RPMI8226 (cell line): ENCODE data around the gene ADAMTSL5.
"Not testable (repeated sequence)": the region's sequence is repeated elsewhere in the genome, so short reads cannot be mapped to it uniquely, and the experiment has no call there.

Experiments used
- DNase-seq: peaks from one replicate; pipeline ENCODE4 v3.0.0-alpha.2; 2015

ADAMTSL5 gene, protein sequence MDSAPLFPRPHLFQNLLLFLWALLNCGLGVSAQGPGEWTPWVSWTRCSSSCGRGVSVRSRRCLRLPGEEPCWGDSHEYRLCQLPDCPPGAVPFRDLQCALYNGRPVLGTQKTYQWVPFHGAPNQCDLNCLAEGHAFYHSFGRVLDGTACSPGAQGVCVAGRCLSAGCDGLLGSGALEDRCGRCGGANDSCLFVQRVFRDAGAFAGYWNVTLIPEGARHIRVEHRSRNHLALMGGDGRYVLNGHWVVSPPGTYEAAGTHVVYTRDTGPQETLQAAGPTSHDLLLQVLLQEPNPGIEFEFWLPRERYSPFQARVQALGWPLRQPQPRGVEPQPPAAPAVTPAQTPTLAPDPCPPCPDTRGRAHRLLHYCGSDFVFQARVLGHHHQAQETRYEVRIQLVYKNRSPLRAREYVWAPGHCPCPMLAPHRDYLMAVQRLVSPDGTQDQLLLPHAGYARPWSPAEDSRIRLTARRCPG

GRCh38 chr19:1512671-1513498 is at the start of gene ADAMTSL5:
TSS of gene ADAMTSL5 (minus strand) at chr19:1513019. CDS start at chr19:1510943, 2,076 bp downstream.
- DNase-seq: peak; percentile 89

DNA sequence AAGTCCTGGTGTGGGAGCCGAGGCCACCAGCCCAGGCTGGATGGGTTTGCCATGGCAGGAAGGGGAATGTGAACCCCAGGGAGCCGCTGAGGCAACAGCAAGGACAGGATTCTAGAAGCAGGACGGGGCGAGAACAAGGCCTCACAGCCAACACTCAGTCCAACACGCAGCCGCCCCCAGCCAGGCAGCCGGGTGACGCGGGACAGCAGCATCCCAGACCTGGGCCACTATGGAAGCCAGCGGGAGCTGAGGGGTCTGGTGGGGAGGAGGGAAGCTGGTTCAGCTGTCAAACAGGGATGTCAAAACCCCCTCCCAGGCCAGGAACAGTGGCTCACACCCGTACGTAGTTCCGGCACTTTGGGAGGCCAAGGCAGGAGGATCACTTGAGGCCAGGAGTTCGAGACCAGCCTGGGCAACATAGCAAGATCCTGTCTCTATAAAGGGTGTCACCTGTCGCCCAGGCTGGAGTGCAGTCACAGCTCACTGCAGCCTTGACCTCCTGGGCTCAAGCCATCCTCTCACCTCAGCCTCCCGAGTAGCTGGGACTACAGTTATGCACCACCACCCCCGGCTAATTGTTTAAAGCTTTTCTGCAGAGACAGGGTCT is 48.5 kb upstream of the ADAMTSL5 start:
- no peak for DNase-seq

- no peak for DNase-seq
Observed at GRCh38 chr19:1560286-1560882, 47.6 kb upstream of the ADAMTSL5 start.

DNA sequence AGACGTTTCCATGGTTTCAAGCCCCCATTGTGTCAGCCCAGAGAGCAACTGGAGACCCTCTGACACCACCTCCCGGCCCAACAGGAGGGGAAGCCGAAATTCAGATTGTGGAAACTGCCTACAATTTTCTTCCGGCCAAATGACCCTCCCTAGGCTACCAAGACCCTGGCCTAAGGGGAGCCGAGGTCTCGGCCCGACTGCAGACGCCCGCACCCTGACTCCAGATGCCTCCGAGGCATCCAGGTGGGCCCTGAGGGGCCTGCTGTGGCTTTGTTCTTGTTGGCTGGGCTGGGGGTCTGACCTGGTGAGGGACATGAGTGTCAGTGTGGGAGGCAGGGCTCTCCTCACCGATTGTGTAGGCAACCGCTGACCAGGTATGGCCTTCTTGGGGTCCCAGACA is 45.7 kb upstream of the ADAMTSL5 start:
- DNase-seq: no peak

GRCh38 chr19:1556390-1557070 is 43.7 kb upstream of the ADAMTSL5 start:
- DNase-seq: no peak

GRCh38 chr19:1555487-1556389 is 42.9 kb upstream of the ADAMTSL5 start:
- DNase-seq: no peak

GRCh38 chr19:1554968-1555367 is 42.1 kb upstream of the ADAMTSL5 start:
- no peak for DNase-seq

DNA sequence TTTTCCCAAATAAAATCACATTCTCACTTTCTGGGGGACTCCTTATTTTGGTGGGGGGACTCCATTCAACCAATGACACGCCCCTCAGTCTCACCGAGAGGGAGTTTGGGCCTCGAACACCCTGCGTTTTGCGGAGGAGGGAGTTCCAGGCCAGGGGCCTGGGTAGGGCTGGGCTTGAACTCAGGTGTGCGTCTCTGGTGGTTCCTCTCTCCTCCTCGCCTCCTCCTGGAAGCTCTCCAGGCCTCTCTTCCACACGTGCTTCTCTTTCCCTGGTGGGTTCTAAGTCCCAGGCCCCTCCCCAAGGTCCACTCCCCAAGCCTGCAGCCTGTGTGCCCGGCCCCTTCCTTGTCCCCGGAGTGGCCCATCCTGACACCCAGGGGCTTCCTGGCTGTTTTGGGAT is 40.6 kb upstream of the ADAMTSL5 start:
- no peak for DNase-seq

DNA sequence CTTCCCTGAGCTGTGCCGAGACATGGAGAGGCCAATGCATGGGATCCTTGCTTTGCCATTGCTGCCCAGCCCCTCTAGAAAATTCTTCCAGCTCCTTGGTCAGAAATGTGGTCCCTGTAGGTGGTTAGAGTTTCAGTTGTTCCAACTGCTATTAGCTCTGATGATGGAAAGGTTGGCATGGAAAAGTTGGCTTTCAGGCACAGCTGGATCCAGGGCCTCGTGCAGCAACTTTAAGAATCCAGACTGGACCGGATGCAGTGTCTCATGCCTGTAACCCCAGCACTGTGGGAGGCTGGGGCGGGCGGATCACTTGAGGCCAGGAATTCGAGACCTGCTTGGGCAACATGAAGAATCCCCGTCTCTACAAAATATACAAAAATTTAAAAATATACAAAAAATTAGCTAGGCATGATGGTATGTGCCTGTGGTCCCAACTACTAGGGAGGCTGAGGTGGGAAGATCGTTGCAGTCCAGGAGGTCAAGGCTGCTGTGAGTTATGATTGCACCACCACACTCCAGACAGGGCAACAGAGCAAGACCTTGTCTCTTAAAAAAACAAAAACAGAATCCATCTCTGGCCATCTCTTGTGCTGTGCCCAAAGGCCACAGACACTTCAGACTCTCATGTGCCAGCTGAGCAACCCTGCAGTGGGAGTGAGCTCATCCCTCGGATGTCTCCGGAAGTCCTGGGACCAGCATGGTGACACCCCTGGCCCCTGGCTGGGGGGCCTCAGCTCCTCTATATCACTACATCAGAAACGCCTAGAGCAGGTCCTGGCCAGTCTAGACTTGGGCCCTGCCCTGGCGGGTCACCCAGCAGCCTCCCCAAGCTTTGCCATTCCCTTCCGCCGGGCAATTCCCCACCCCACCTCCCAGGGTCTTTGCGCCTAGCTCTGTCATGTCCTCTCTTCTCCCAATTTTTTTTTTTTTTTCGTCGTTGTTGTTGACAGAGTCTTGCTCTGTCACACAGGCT is 38.5 kb upstream of the ADAMTSL5 start:
- no peak for DNase-seq

DNA sequence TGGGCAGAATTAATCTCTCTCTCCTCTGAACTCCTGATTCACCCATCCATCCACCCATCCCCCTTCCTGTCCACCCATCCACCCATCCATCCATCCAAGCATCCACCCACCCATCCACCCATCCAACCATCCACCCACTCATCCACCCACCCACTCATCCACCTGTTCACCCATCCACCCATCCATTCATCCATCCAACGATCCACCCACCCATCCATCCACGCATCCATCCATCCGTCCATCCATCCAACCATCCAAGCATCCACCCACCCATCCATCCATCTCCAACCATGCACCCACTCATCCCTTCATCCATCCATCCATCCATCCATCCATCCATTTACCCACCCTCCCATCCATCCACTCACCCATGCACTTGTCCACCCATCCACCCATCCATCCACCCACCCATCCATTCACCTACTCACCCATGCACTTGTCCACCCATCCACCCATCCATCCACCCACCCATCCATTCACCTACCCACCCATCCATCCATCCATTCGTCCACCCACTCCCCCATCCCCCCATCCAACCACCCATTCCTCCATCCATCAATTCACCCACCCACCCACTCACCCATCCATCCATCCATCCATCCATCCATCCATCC is 36.6 kb upstream of the ADAMTSL5 start:
- DNase-seq: no peak

- DNase-seq: no peak
Observed at GRCh38 chr19:1540365-1540925, 27.6 kb upstream of the ADAMTSL5 start.

DNA sequence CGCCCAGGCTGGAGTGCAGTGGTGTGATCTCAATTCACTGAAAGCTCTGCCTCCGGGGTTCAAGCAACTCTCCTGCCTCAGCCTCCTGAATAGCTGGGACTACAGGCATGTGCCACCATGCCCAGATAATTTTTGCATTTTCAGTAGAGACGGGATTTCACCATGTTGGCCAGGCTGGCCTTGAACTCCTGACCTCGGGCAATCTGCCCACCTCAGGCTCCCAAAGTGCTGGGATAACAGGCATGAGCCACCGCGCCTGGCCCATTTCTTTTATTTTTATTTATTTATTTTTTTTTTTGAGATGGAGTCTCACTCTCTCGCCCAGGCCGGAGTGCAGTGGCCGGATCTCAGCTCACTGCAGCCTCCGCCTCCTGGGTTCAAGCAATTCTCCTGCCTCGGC is 26.9 kb upstream of the ADAMTSL5 start:
- DNase-seq: not testable (repeated sequence)

DNA sequence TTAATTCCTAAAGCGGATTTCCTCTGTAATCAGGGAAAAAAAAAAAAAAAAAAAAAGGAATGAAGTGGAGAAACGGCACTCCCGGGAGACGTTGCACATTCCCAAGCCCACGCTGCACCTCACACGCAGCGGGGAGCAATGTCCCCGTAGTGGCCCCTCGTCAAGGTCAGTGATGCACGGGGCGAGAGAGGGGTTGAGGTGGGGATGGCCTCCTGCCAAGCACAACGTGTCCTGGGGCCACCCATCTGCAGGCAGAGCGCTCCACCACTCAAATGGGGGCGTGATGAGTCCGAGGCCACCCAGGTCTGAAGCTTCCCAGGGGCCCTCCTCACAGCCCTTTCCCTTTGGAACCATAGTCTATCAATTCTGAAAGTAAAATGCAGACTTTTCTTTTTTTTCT is 26.2 kb upstream of the ADAMTSL5 start:
- no peak for DNase-seq

GRCh38 chr19:1535699-1536098 is 22.9 kb upstream of the ADAMTSL5 start:
- not testable (repeated sequence) for DNase-seq

DNA sequence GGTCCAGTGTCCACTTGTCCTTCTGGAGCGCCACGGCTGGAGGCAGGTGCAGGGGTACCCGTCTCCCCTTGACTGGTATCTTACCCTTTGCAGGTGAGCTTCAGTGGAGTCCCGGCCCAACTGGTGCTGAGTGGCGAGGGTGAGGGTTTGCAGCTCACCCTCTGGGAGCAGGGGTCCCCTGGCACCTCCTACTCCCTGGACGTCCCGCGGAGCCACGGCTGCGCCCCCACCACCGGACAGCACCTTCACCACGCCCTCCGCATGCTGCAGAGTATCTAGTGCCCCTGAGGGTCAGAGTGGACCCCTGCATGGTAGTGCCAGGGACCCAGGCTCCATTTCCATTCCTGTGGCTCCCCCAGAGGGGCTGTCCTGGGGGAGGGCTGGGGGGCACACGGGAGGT is 22.2 kb upstream of the ADAMTSL5 start:
- no peak for DNase-seq

DNA sequence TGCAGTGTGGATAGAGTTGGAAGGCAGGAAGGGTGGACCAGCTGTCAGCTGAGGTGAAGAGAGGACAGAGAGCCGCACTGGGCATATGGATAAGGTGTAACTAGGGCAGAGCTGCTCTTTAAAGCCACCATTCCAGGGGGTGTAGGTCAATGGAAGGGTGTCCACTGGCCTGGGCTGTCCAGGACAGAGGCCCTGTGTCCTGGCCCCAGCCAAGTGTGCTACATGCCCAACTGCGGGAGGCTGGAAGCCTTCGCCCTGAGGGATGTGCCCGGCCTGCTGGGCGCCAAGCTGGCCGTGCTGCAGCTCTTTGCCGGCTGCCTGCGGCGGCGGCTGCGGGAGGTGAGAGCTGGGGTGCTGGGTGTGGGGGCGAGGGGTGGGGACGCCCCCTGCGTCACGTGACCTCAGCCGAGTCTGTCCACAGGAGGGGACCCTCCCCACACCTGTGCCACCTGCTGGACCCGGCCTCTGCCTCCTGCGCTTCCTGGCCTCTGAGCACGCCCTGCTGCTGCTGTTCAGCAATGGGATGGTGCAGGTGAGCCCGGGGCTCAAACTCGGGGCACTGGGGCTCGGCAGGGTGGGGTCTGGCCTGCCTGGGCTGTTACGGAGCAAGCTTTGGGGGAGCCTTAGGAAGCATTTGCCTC is 20.8 kb upstream of the ADAMTSL5 start:
- no peak for DNase-seq

GRCh38 chr19:1532003-1532402 is 19.2 kb upstream of the ADAMTSL5 start:
- DNase-seq: no peak

GRCh38 chr19:1531587-1531986 is 18.8 kb upstream of the ADAMTSL5 start:
- no peak for DNase-seq

DNA sequence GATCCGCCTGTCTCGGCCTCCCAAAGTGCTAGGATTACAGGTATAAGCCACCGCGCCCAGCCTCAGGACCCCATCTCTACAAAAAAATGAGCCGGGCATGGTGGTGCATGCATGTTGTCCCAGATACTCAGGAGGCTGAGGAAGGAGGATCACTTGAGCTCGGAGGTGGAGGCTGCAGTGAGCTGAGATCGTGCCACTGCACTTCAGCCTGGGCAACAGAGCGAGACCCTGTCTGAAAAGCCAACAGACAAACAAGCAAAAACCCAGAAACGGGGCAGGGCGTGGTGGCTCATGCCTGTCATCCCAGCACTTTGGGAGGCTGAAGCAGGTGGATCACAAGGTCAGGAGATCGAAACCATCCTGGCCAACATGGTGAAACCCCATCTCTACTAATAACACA is 18.0 kb upstream of the ADAMTSL5 start:
- not testable (repeated sequence) for DNase-seq
